Ascending aorta (tissue), 2 donors: ENCODE measurements around the gene NDUFB8. TPM values are rescaled to one million over a fixed set of nuclear protein-coding genes. Genes with fewer than 3 reads are reported as not detected.

Experiments used
- DNase-seq, 2 donors: peaks; one replicate each; pipeline ENCODE4 v3.0.0-alpha.2; 2019; ENCODE audit warnings: low spot score in 2 of 2
- H3K27ac ChIP-seq, 2 donors: fragments of 200-600 bp; sonication (generic); one replicate each; pipeline ENCODE4 v1.5.1; 2016 to 2017; ENCODE audit warnings: mild to moderate bottlenecking in 1 of 2
- H3K27me3 ChIP-seq: fragments of 200-600 bp; sonication (generic); one replicate; pipeline ENCODE4 v1.5.1; 2017
- H3K36me3 ChIP-seq, 2 donors: fragments of 200-600 bp; sonication (generic); one replicate each; pipeline ENCODE4 v1.5.1; 2016
- H3K4me1 ChIP-seq, 2 donors: fragments of 200-600 bp; sonication (generic); one replicate each; pipeline ENCODE4 v1.5.1; 2016 to 2017; ENCODE audit warnings: mild to moderate bottlenecking in 1 of 2
- H3K4me3 ChIP-seq, 2 donors: fragments of 200-600 bp; sonication (generic); one replicate each; pipeline ENCODE4 v1.5.1; 2016 to 2017; ENCODE audit warnings: mild to moderate bottlenecking in 1 of 2
- H3K9me3 ChIP-seq, 2 donors: fragments of 200-600 bp; sonication (generic); one replicate each; pipeline ENCODE4 v1.5.1; 2016
- CTCF ChIP-seq, 3 experiments: fragments of 200-600 bp in 2 of 3; fragments of 450-650 bp in 1 of 3; sonication (generic) in 2 of 3; IDR thresholded peaks; one replicate each; pipeline ENCODE4 v1.5.1; 2016 to 2019; ENCODE audit warnings: antibody characterized with exemption in 3 of 3, mild to moderate bottlenecking in 1 of 3, moderate library complexity in 1 of 3
- intact Hi-C: fragments of 100-400 bp; cut with DNase I; formaldehyde crosslinking; loops from one replicate; pipeline ENCODE4 v1.15.1; 2023
- total RNA-seq: library from RNA; depleted of rRNA; stranded (reverse); fragments of >200 nt; gene quantifications from one replicate; pipeline ENCODE4 v1.1.0, GENCODE V29; 2016

The NDUFB8 gene
- total RNA-seq, 1 donor from 2014 or later, result 71.1 TPM

- no peak for TF ChIP-seq CTCF (IDR thresholded peaks at IDR 0.05)
- Histone ChIP-seq H3K4me1 (peaks cover 0 to 13% of the 10 kb centered on the region in 2 donors), H3K36me3 (peaks cover 23 to 35% of the 10 kb centered on the region in 2 donors), H3K27me3 (no peaks in the 10 kb centered on the region), H3K9me3 (no peaks in the 10 kb centered on the region), H3K4me3 (no peak overlapping the region), H3K27ac (no peak overlapping the region)
- intact Hi-C loops, result no loop called here
- no peak for DNase-seq
These were observed 43.7 kb downstream of the NDUFB8 start for GRCh38 chr10:100485801-100486495.

DNA sequence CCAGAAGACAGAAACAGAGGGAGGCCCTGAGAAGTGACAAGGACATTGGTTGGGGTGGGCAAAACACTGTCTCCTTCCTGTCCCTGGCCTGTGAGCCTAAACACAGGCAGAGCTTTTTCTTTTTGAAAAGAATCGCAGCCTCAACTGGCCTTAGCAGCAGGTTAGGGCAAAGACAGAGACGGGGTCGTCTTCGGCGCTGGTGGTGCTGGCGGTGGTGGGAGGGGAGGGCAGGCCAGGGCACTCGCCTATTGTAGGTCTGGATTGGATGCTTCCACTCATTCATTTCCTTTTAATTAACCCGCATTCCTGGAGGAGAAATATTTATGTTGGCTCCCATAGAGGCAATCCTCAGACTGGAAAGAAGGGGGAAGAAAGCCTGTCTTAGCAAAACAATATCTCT is 44.3 kb downstream of the NDUFB8 start:
- no peaks in the 10 kb centered on the region for H3K9me3 ChIP-seq
- TF ChIP-seq CTCF (IDR thresholded peaks at IDR 0.05), result no peak
- no peak overlapping the region for H3K4me3 ChIP-seq
- peaks cover 20 to 32% of the 10 kb centered on the region in 2 donors for H3K36me3 ChIP-seq
- no peak overlapping the region for H3K27ac ChIP-seq
- intact Hi-C loops, result no loop called here
- DNase-seq, result no peak
- no peaks in the 10 kb centered on the region for H3K27me3 ChIP-seq
- H3K4me1 ChIP-seq, result peaks cover 0 to 13% of the 10 kb centered on the region in 2 donors

DNA sequence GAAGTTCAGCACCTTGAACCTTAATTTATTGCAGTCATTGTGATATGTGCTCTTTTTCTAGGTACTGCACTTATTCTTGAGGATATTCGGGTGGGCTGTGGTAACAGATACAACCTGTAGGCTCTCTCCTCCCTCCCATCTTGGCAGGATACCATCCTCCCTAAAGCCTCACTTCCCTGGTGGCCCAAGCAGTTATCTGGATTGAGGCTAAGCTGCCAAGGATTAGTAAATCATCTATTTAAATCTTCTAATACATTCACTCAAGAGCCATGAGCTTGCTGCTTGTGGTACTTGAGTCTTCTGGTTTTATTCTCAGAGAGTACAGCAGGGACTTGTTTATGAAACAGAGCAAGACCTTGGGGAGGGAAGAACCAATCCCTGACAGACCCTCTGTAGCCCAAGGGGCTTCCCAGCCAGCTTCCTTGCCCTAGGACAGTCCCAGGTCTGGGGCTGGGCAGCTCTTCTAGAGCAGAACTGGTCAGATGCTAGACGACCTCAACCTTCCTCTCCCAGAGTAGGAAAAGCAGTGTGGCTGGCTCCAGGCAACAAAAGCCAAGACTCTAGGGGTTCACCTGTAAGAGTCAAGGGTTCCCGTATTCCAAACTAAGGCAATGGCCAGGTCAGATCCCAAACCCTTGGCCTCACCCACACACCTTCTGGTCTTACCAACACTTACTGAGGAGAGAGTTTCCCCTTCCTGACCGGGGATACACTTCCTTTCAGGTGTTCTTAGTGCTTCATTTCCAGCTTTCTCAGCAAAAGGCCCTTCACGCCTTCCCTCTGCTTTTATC is 45.6 kb downstream of the NDUFB8 start:
- Histone ChIP-seq H3K27me3 (no peaks in the 10 kb centered on the region), H3K9me3 (no peaks in the 10 kb centered on the region), H3K4me3 (no peak overlapping the region), H3K36me3 (peaks cover 15 to 19% of the 10 kb centered on the region in 2 donors), H3K4me1 (peaks cover 0 to 13% of the 10 kb centered on the region in 2 donors), H3K27ac (no peak overlapping the region)
- intact Hi-C loops, result loop anchor here (2.0 kb wide), 1 partner anchor 35 kb away; the partner anchor contains the start of gene SEC31B
- TF ChIP-seq CTCF (IDR thresholded peaks at IDR 0.05), result no peak
- DNase-seq, result no peak

DNA sequence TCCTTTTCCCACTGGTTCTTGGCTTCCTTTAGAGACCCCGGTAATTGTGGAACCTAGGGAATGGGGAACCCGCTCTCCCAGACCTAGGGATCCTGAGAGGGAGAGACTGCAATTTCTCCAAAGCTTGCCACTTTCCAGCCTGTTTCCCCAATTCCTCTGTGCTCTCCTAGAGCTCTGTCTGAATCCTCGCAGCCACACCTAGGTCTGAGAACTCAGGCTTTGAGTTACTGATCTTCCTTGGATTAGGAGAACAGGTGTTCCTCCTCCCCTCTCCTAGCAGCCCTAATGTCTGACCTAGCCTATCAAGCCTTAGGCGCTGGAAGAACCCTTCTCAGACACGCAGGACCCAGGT is 46.9 kb downstream of the NDUFB8 start:
- Histone ChIP-seq H3K27ac (no peak overlapping the region), H3K4me1 (peaks cover 0 to 13% of the 10 kb centered on the region in 2 donors), H3K36me3 (peaks cover 6 to 8% of the 10 kb centered on the region in 2 donors), H3K4me3 (peak overlapping the region; percentile 55 to 78), H3K9me3 (no peaks in the 10 kb centered on the region), H3K27me3 (no peaks in the 10 kb centered on the region)
- TF ChIP-seq CTCF (IDR thresholded peaks at IDR 0.05), result peak in 1 of 3 experiments; percentile 2
- no peak for DNase-seq
- intact Hi-C loops, result loop anchor here (2.0 kb wide), 1 partner anchor 36 kb away; the partner anchor contains the start of gene SEC31B

DNA sequence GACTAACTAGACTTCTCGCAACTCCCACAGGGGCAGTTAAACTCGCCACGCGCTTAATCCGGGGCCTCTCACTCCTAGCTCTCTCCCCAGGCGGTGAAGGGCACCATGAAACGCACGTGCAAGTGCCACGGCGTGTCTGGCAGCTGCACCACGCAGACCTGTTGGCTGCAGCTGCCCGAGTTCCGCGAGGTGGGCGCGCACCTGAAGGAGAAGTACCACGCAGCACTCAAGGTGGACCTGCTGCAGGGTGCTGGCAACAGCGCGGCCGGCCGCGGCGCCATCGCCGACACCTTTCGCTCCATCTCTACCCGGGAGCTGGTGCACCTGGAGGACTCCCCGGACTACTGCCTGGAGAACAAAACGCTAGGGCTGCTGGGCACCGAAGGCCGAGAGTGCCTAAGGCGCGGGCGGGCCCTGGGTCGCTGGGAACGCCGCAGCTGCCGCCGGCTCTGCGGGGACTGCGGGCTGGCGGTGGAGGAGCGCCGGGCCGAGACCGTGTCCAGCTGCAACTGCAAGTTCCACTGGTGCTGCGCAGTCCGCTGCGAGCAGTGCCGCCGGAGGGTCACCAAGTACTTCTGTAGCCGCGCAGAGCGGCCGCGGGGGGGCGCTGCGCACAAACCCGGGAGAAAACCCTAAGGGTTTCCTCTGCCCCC is 47.4 kb downstream of the NDUFB8 start:
- Histone ChIP-seq H3K36me3 (peaks cover 1 to 3% of the 10 kb centered on the region in 2 donors), H3K27ac (no peak overlapping the region), H3K27me3 (no peaks in the 10 kb centered on the region), H3K4me3 (peak overlapping the region; percentile 55 to 78), H3K4me1 (peaks cover 0 to 13% of the 10 kb centered on the region in 2 donors), H3K9me3 (no peaks in the 10 kb centered on the region)
- TF ChIP-seq CTCF (IDR thresholded peaks at IDR 0.05), result peak; percentile 54 to 79 (median 77)
- DNase-seq, result peak in 1 of 2 donors; percentile 74
- intact Hi-C loops, result loop anchor here (2.0 kb wide), 1 partner anchor 36 kb away; the partner anchor contains the start of gene SEC31B
